ENCODE data around the gene DOCK10.

GRCh38 chr2:224813578-224813977 is 228.7 kb downstream of the DOCK10 start:
- TF ChIP-seq CTCF (IDR thresholded peaks at IDR 0.05) (no peak), IRF1 (CRISPR knock-in tag; IDR thresholded peaks at IDR 0.05) (no peak), ZNF219 (CRISPR knock-in tag; IDR thresholded peaks at IDR 0.05; ENCODE audit: borderline replicate concordance) (no peak), USF2 (CRISPR knock-in tag; IDR thresholded peaks at IDR 0.05) (no peak), ZNF532 (CRISPR knock-in tag; IDR thresholded peaks at IDR 0.05; ENCODE audit: borderline replicate concordance) (no peak), ZBTB21 (CRISPR knock-in tag; IDR thresholded peaks at IDR 0.05; ENCODE audit: borderline replicate concordance) (no peak), CBFB (CRISPR knock-in tag; IDR thresholded peaks at IDR 0.05; ENCODE audit: low read depth) (no peak), SP1 (CRISPR knock-in tag; conservative IDR thresholded peaks at IDR 0.05) (no peak), TP53 (CRISPR knock-in tag; IDR thresholded peaks at IDR 0.05) (no peak), MAX (CRISPR knock-in tag; IDR thresholded peaks at IDR 0.05) (no peak), PRDM15 (CRISPR knock-in tag; IDR thresholded peaks at IDR 0.05) (no peak), ARID4B (CRISPR knock-in tag; IDR thresholded peaks at IDR 0.05; ENCODE audit: borderline replicate concordance) (no peak)
- TF ChIP-seq, protein P1, sequence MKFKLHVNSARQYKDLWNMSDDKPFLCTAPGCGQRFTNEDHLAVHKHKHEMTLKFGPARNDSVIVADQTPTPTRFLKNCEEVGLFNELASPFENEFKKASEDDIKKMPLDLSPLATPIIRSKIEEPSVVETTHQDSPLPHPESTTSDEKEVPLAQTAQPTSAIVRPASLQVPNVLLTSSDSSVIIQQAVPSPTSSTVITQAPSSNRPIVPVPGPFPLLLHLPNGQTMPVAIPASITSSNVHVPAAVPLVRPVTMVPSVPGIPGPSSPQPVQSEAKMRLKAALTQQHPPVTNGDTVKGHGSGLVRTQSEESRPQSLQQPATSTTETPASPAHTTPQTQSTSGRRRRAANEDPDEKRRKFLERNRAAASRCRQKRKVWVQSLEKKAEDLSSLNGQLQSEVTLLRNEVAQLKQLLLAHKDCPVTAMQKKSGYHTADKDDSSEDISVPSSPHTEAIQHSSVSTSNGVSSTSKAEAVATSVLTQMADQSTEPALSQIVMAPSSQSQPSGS (CRISPR knock-in tag; IDR thresholded peaks at IDR 0.05; ENCODE audit: borderline replicate concordance, low read depth): no peak
- TF ChIP-seq, protein P2, sequence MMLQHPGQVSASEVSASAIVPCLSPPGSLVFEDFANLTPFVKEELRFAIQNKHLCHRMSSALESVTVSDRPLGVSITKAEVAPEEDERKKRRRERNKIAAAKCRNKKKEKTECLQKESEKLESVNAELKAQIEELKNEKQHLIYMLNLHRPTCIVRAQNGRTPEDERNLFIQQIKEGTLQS (CRISPR knock-in tag; conservative IDR thresholded peaks at IDR 0.05): no peak
